ENCODE measurements around the gene DLG4. TPM values are rescaled to one million over a fixed set of nuclear protein-coding genes. Genes with fewer than 3 reads are reported as not detected.

DLG4 gene
- total RNA-seq, 1 experiment from 2014 or later, result 38.3 TPM

DNA sequence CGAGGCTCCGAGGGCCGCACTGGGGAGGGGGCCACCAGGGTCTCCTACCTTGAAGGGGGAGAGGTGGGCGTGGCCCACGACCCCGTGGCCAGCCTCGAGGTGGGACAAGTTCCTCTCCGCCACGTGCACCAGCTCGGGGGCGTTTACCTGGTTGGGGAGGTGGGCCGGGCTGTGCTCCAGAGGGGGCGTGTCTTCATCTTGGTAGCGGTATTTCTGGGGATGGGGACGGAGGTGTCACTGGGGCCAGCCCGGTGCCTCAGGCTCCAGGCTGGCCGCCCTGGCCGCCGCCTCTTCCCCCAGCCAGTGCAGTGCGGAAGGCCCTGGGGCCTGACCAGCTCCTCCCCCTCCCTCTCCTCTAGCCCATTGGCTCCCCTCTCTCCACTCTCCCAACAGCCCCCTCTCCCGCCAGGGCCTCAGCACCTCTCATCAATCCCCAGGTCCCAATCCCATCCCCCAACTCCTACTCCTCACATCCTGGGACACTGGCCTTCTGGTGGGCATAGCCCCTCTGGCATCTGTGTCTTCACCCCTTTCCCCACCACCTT is 11.5 kb downstream of the DLG4 start:
- Mint-ChIP-seq H3K4me3 (peak overlapping the region; percentile 29 to 83), H3K36me3 (ENCODE audit: insufficient read depth in 1 of 3, low read depth in 3 of 3) (peaks cover 3 to 12% (median 7%) of the 10 kb centered on the region in 3 experiments; a peak in 6 of 7 replicates), H3K27me3 (ENCODE audit: low read depth) (no peaks in the 10 kb centered on the region; the same call in none of the 2 replicates), H3K27ac (peak overlapping the region in 2 of 3 experiments; percentile 3 to 67; a peak in 3 of 7 replicates), H3K4me1 (peaks cover 45 to 73% of the 10 kb centered on the region in 2 experiments), H3K9me3 (no peaks in the 10 kb centered on the region)
- no peak overlapping the region for H2BK5ac ChIP-seq (ENCODE audit: insufficient read length, low read length)
- no peak overlapping the region for H3K23ac ChIP-seq (ENCODE audit: insufficient read length, low read depth, low read length)
- no peaks in the 10 kb centered on the region for H3K27me3 ChIP-seq (ENCODE audit: insufficient read depth, low read length)
- H3K56ac ChIP-seq (ENCODE audit: insufficient read length, low read depth, low read length), result no peak overlapping the region
- H4K8ac ChIP-seq (replicated peaks; ENCODE audit: insufficient read length, low read depth, low read length), result no peak overlapping the region
- no peak overlapping the region for H2AK5ac ChIP-seq (ENCODE audit: insufficient read length, low read length)
- H3T11ph ChIP-seq (ENCODE audit: low read length), result no peak overlapping the region
- no peak overlapping the region for H2BK15ac ChIP-seq (ENCODE audit: low read depth, low read length)
- H3K4me2 ChIP-seq (ENCODE audit: insufficient read depth, insufficient read length, low read length), result peak overlapping the region; percentile 57
- peak; percentile 93 for DNase-seq
- H3K18ac ChIP-seq (ENCODE audit: insufficient read length, low read depth, low read length), result peak overlapping the region; percentile 28
- no peak overlapping the region for H4K5ac ChIP-seq (ENCODE audit: insufficient read length, low read depth, low read length)
- TF ChIP-seq, protein P1, sequence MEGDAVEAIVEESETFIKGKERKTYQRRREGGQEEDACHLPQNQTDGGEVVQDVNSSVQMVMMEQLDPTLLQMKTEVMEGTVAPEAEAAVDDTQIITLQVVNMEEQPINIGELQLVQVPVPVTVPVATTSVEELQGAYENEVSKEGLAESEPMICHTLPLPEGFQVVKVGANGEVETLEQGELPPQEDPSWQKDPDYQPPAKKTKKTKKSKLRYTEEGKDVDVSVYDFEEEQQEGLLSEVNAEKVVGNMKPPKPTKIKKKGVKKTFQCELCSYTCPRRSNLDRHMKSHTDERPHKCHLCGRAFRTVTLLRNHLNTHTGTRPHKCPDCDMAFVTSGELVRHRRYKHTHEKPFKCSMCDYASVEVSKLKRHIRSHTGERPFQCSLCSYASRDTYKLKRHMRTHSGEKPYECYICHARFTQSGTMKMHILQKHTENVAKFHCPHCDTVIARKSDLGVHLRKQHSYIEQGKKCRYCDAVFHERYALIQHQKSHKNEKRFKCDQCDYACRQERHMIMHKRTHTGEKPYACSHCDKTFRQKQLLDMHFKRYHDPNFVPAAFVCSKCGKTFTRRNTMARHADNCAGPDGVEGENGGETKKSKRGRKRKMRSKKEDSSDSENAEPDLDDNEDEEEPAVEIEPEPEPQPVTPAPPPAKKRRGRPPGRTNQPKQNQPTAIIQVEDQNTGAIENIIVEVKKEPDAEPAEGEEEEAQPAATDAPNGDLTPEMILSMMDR (conservative IDR thresholded peaks at IDR 0.05), result no peak
- H3K9ac ChIP-seq (ENCODE audit: extremely low read depth, insufficient read length, low read length), result no peak overlapping the region
- H2BK20ac ChIP-seq (ENCODE audit: low read depth, low read length, poor library complexity, severe bottlenecking), result no peak overlapping the region
- H3K27ac ChIP-seq (ENCODE audit: insufficient read length, low read depth, low read length), result no peak overlapping the region
- H4K91ac ChIP-seq (ENCODE audit: insufficient read length, low read depth, low read length), result no peak overlapping the region
- WGBS (ENCODE audit: extremely low coverage, insufficient read length, low lambda C conversion rate), result no CpG with 5 or more reads among the region's 21 CpGs
- H3K4me1 ChIP-seq (ENCODE audit: insufficient read depth, low read length), result peaks cover 12% of the 10 kb centered on the region; the same call in 1 of the 2 replicates
- H2BK120ac ChIP-seq (ENCODE audit: low read depth, low read length, poor library complexity, severe bottlenecking), result no peak overlapping the region
- peaks cover 10% of the 10 kb centered on the region for H3K23me2 ChIP-seq (ENCODE audit: insufficient read length, low read depth, low read length, poor library complexity, severe bottlenecking)
- peaks cover 3% of the 10 kb centered on the region; the same call in 1 of the 2 replicates for H3K79me2 ChIP-seq (ENCODE audit: insufficient read depth, low read length)
- H2BK12ac ChIP-seq (ENCODE audit: insufficient read length, low read depth, low read length), result no peak overlapping the region
- peaks cover 2% of the 10 kb centered on the region for H3K79me1 ChIP-seq (ENCODE audit: insufficient read depth, low read depth, low read length, poor library complexity, severe bottlenecking)
- H3K9me3 ChIP-seq (ENCODE audit: control insufficient read depth, low read depth, low read length), result no peaks in the 10 kb centered on the region
- no peak overlapping the region for H2AFZ ChIP-seq (ENCODE audit: low read length)
- no peaks in the 10 kb centered on the region for H4K20me1 ChIP-seq (ENCODE audit: control insufficient read depth, insufficient read depth, insufficient read length)
- H3K4ac ChIP-seq (ENCODE audit: low read depth, low read length), result no peak overlapping the region
- H3K14ac ChIP-seq (ENCODE audit: insufficient read depth, low read length), result 0 out of 2 replicates have a peak overlapping the region, but pooled peaks have one; percentile 15

All from H9 (cell line).